Thyroid gland (tissue), 4 donors: ENCODE measurements around the gene CCKAR.

ENCODE experiments used
- CTCF ChIP-seq, 6 experiments: fragments of 200-600 bp in 3 of 6; fragments of 450-650 bp in 3 of 6; sonication (generic) in 3 of 6; IDR thresholded peaks; one replicate each; pipeline ENCODE4 v1.5.1; 2016 to 2019; ENCODE audit warnings: antibody characterized with exemption in 6 of 6, mild to moderate bottlenecking in 2 of 6, inconsistent platforms in 1 of 6, moderate library complexity in 1 of 6
- POLR2A ChIP-seq, 2 donors: fragments of 450-650 bp; IDR thresholded peaks; one replicate each; pipeline ENCODE4 v1.6.1; 2017; ENCODE audit warnings: antibody characterized with exemption in 2 of 2, mild to moderate bottlenecking in 2 of 2, moderate library complexity in 1 of 2

GRCh38 chr4:26482508-26483462 is 7.5 kb downstream of the CCKAR start:
- TF ChIP-seq CTCF (IDR thresholded peaks at IDR 0.05) (no peak), POLR2A (IDR thresholded peaks at IDR 0.05) (no peak)
